Astrocyte (in vitro differentiated cells and primary cell): ENCODE data around the gene ESYT1. TPM values are rescaled to one million over a fixed set of nuclear protein-coding genes. Genes with fewer than 3 reads are reported as not detected.
A peak's percentile ranks its signal among the peaks of the same experiment; 100 is the strongest.

ENCODE experiments used
- DNase-seq: peaks from one replicate; pipeline ENCODE4 v3.0.0-alpha.2; 2010; ENCODE audit warnings: low read depth
- FAIRE-seq: peaks from 2 replicates; lab custom pipeline; 2011; peaks lifted over from hg19 to GRCh38; lab: Jason Lieb, UNC
- H2AFZ ChIP-seq: 2 replicates; pipeline ENCODE4 v1.6.0; 2012; ENCODE audit warnings: low read depth, low read length, inconsistent platforms
- H3K27ac ChIP-seq: 2 replicates; pipeline ENCODE4 v1.5.1; 2011; ENCODE audit warnings: low read depth, low read length, inconsistent platforms
- H3K27me3 ChIP-seq: 2 replicates; pipeline ENCODE4 v1.6.0; 2011; ENCODE audit warnings: low read length, inconsistent platforms; ENCODE audit not compliant: insufficient read depth
- H3K36me3 ChIP-seq: 2 replicates; pipeline ENCODE4 v1.5.1; 2011; ENCODE audit warnings: low read length, inconsistent platforms; ENCODE audit not compliant: insufficient read depth
- H3K4me1 ChIP-seq: 2 replicates; pipeline ENCODE4 v1.5.1; 2011; ENCODE audit warnings: low read length, inconsistent platforms; ENCODE audit not compliant: insufficient read depth
- H3K4me2 ChIP-seq: 2 replicates; pipeline ENCODE4 v1.6.0; 2012; ENCODE audit warnings: low read length, inconsistent platforms
- H3K4me3 ChIP-seq: 2 replicates; pipeline ENCODE4 v1.5.1; 2011; ENCODE audit warnings: low read depth, mild to moderate bottlenecking, low read length, inconsistent platforms; ENCODE audit not compliant: insufficient read depth
- H3K79me2 ChIP-seq: 2 replicates; pipeline ENCODE4 v1.6.0; 2012; ENCODE audit warnings: mild to moderate bottlenecking, low read length, inconsistent platforms; ENCODE audit not compliant: insufficient read depth
- H3K9ac ChIP-seq: 2 replicates; pipeline ENCODE4 v1.6.0; 2012; ENCODE audit warnings: mild to moderate bottlenecking, low read length, inconsistent platforms
- H3K9me3 ChIP-seq: 2 replicates; pipeline ENCODE4 v1.5.1; 2012; ENCODE audit warnings: low read depth, mild to moderate bottlenecking, low read length, inconsistent platforms; ENCODE audit not compliant: insufficient read depth
- H4K20me1 ChIP-seq: 2 replicates; pipeline ENCODE4 v1.6.0; 2012; ENCODE audit warnings: low read length, inconsistent platforms; ENCODE audit not compliant: insufficient read depth
- H3K27ac Mint-ChIP-seq: one replicate; pipeline ENCODE4 v1.8.0; 2021; ENCODE audit warnings: mild to moderate bottlenecking, mixed read lengths; ENCODE audit not compliant: unreplicated experiment
- H3K27me3 Mint-ChIP-seq: one replicate; pipeline ENCODE4 v1.8.0; 2021; ENCODE audit warnings: low read depth, mixed read lengths; ENCODE audit not compliant: unreplicated experiment
- H3K36me3 Mint-ChIP-seq: one replicate; pipeline ENCODE4 v1.8.0; 2021; ENCODE audit warnings: low read depth, mixed read lengths; ENCODE audit not compliant: unreplicated experiment
- H3K4me1 Mint-ChIP-seq: one replicate; pipeline ENCODE4 v1.8.0; 2021; ENCODE audit warnings: low read depth, mixed read lengths; ENCODE audit not compliant: unreplicated experiment
- H3K4me3 Mint-ChIP-seq: one replicate; pipeline ENCODE4 v1.8.0; 2021; ENCODE audit warnings: mild to moderate bottlenecking, moderate library complexity, mixed read lengths; ENCODE audit not compliant: unreplicated experiment
- H3K9me3 Mint-ChIP-seq: one replicate; pipeline ENCODE4 v1.8.0; 2021; ENCODE audit warnings: mild to moderate bottlenecking, mixed read lengths; ENCODE audit not compliant: unreplicated experiment
- EZH2 ChIP-seq: IDR thresholded peaks from 2 replicates; pipeline ENCODE4 v1.6.1; 2012; ENCODE audit warnings: mild to moderate bottlenecking, low read length, inconsistent platforms; ENCODE audit not compliant: insufficient read depth
- total RNA-seq: library from RNA; stranded (reverse); gene quantifications from 2 replicates; pipeline ENCODE4 v1.2.1, GENCODE V29; 2021
- TF ChIP-seq, protein P1 (sequence below): IDR thresholded peaks from 2 replicates; pipeline ENCODE4 v1.5.1; 2011; ENCODE audit warnings: low read depth, mild to moderate bottlenecking, inconsistent platforms, low read length, moderate library complexity; ENCODE audit not compliant: insufficient read depth

ESYT1 gene
- total RNA-seq, 1 donor from 2014 or later, result 142 TPM

DNA sequence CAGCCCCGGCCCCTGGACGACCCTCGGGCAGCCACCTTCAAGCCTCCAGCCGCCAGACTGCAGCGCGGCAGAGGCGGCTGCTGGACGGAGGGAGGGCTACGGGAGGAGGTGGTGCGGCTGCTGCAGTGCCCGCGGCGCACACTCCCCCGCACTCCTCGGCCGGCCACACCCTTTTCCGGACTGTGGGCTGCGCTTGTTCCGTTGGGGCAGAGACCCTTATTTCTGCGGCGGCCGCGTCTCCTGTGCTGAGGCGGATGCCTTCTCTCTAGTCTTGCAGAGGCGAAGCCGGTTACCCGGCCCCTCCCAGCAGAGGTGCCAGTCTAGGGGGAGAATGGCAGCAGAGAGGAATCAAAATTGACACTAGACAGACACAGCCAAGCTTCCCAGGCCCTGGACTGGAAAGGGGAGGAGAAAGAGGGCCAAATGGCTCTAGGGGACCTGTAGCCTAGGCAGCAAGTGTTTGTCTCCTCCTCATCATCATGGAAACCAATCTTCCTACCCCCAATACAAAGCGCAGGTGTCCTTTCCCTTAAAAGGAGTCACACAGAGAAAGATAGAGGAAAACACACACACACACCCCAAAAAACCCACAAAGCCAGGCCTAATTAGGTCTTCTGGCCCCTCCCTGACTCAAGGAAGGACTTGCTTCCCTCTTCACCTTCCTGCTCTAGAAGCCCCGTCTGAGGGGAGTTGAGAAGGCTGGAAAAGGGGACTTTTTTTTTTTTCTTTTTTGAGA is 1.3 kb downstream of the ESYT1 start:
- peak overlapping the region; percentile 49 for H2AFZ ChIP-seq
- DNase-seq (peak; percentile 31), FAIRE-seq (no peak)
- H3K9ac ChIP-seq, result peak overlapping the region; percentile 84
- H3K79me2 ChIP-seq, result peaks cover 45% of the 10 kb centered on the region
- peak overlapping the region; percentile 90 for H3K4me2 ChIP-seq
- TF ChIP-seq EZH2, result no peak
- TF ChIP-seq, protein P1, sequence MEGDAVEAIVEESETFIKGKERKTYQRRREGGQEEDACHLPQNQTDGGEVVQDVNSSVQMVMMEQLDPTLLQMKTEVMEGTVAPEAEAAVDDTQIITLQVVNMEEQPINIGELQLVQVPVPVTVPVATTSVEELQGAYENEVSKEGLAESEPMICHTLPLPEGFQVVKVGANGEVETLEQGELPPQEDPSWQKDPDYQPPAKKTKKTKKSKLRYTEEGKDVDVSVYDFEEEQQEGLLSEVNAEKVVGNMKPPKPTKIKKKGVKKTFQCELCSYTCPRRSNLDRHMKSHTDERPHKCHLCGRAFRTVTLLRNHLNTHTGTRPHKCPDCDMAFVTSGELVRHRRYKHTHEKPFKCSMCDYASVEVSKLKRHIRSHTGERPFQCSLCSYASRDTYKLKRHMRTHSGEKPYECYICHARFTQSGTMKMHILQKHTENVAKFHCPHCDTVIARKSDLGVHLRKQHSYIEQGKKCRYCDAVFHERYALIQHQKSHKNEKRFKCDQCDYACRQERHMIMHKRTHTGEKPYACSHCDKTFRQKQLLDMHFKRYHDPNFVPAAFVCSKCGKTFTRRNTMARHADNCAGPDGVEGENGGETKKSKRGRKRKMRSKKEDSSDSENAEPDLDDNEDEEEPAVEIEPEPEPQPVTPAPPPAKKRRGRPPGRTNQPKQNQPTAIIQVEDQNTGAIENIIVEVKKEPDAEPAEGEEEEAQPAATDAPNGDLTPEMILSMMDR, result no peak
- H3K4me1 ChIP-seq, result peaks cover 13% of the 10 kb centered on the region
- Mint-ChIP-seq H3K9me3 (no peaks in the 10 kb centered on the region), H3K36me3 (peaks cover 17% of the 10 kb centered on the region), H3K27me3 (no peaks in the 10 kb centered on the region), H3K4me3 (peak overlapping the region; percentile 98), H3K4me1 (peaks cover 22% of the 10 kb centered on the region), H3K27ac (peak overlapping the region; percentile 63)
- H3K9me3 ChIP-seq, result no peaks in the 10 kb centered on the region
- H3K27me3 ChIP-seq, result no peaks in the 10 kb centered on the region
- H3K27ac ChIP-seq, result peak overlapping the region; percentile 17
- peaks cover 22% of the 10 kb centered on the region for H3K36me3 ChIP-seq
- H4K20me1 ChIP-seq, result peaks cover 19% of the 10 kb centered on the region
- peak overlapping the region; percentile 81 for H3K4me3 ChIP-seq

DNA sequence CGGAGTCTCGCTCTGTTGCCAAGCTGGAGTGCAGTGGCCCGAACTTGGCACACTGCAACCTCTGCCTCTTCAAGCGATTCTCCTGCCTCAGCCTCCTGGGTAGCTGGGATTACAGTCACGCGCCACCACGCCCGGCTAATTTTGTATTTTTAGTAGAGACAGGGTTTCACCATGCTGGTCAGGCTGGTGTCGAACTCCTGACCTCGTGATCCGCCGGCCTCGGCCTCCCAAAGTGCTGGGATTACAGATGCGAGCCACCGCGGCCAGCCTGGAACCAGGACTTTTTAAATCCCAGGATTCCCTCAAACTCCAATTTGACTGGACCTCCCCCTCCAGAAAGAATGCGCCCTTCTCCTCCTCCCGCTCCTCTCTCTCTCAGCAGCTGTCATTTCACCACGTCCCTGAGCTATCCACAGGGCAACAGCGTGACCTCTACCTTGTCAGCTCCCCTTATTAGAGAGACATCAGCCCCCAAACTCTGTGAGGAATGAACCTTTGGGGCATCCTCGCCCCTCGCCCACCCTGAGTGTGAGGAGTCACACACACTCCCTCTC is 2.0 kb downstream of the ESYT1 start:
- DNase-seq, result no peak
- H2AFZ ChIP-seq, result no peak overlapping the region
- H3K27ac ChIP-seq, result no peak overlapping the region
- no peaks in the 10 kb centered on the region for H3K9me3 ChIP-seq
- Mint-ChIP-seq H3K9me3 (no peaks in the 10 kb centered on the region), H3K4me1 (peaks cover 22% of the 10 kb centered on the region), H3K36me3 (peaks cover 17% of the 10 kb centered on the region), H3K27me3 (no peaks in the 10 kb centered on the region), H3K4me3 (peak overlapping the region; percentile 98), H3K27ac (peak overlapping the region; percentile 8)
- H3K4me3 ChIP-seq, result no peak overlapping the region
- H3K4me2 ChIP-seq, result peak overlapping the region; percentile 90
- no peak for TF ChIP-seq EZH2
- peak overlapping the region; percentile 84 for H3K9ac ChIP-seq
- H3K4me1 ChIP-seq, result peaks cover 13% of the 10 kb centered on the region
- FAIRE-seq, result no peak
- peaks cover 19% of the 10 kb centered on the region for H4K20me1 ChIP-seq
- H3K36me3 ChIP-seq, result peaks cover 22% of the 10 kb centered on the region
- peaks cover 45% of the 10 kb centered on the region for H3K79me2 ChIP-seq
- H3K27me3 ChIP-seq, result no peaks in the 10 kb centered on the region

GRCh38 chr12:56130876-56131275 is 2.8 kb downstream of the ESYT1 start:
- H3K79me2 ChIP-seq, result peaks cover 45% of the 10 kb centered on the region
- no peak for FAIRE-seq
- H3K4me1 ChIP-seq, result peaks cover 13% of the 10 kb centered on the region
- no peak overlapping the region for H3K27ac ChIP-seq
- TF ChIP-seq, protein P1, result no peak
- no peak for TF ChIP-seq EZH2
- peaks cover 22% of the 10 kb centered on the region for H3K36me3 ChIP-seq
- H3K36me3 Mint-ChIP-seq, result peaks cover 19% of the 10 kb centered on the region
- no peaks in the 10 kb centered on the region for H3K27me3 Mint-ChIP-seq
- no peak overlapping the region for H3K27ac Mint-ChIP-seq
- H3K4me3 ChIP-seq, result no peak overlapping the region
- H3K4me1 Mint-ChIP-seq, result peaks cover 22% of the 10 kb centered on the region
- H3K4me2 ChIP-seq, result peak overlapping the region; percentile 90
- no peaks in the 10 kb centered on the region for H3K9me3 ChIP-seq
- peak overlapping the region; percentile 84 for H3K9ac ChIP-seq
- H3K27me3 ChIP-seq, result no peaks in the 10 kb centered on the region
- no peak overlapping the region for H2AFZ ChIP-seq
- peak overlapping the region; percentile 98 for H3K4me3 Mint-ChIP-seq
- no peaks in the 10 kb centered on the region for H3K9me3 Mint-ChIP-seq
- no peak for DNase-seq
- H4K20me1 ChIP-seq, result peaks cover 19% of the 10 kb centered on the region
